Hepatocyte (in vitro differentiated cells): ENCODE data around the gene NDUFB10.

Source experiments
- EZH2 ChIP-seq: fragments of 200-600 bp; sonication (generic); IDR thresholded peaks from 2 replicates; pipeline ENCODE4 v1.6.1; 2016; ENCODE audit warnings: antibody characterized with exemption, mild to moderate bottlenecking, borderline replicate concordance
- TF ChIP-seq, protein P1 (sequence below): fragments of 200-600 bp; sonication (generic); IDR thresholded peaks from 2 replicates; pipeline ENCODE4 v1.5.1; 2016; ENCODE audit warnings: antibody characterized with exemption, mild to moderate bottlenecking; ENCODE audit not compliant: poor library complexity

GRCh38 chr16:1998852-1999801 is 39.8 kb downstream of the NDUFB10 start:
- TF ChIP-seq, protein P1, sequence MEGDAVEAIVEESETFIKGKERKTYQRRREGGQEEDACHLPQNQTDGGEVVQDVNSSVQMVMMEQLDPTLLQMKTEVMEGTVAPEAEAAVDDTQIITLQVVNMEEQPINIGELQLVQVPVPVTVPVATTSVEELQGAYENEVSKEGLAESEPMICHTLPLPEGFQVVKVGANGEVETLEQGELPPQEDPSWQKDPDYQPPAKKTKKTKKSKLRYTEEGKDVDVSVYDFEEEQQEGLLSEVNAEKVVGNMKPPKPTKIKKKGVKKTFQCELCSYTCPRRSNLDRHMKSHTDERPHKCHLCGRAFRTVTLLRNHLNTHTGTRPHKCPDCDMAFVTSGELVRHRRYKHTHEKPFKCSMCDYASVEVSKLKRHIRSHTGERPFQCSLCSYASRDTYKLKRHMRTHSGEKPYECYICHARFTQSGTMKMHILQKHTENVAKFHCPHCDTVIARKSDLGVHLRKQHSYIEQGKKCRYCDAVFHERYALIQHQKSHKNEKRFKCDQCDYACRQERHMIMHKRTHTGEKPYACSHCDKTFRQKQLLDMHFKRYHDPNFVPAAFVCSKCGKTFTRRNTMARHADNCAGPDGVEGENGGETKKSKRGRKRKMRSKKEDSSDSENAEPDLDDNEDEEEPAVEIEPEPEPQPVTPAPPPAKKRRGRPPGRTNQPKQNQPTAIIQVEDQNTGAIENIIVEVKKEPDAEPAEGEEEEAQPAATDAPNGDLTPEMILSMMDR: no peak
- TF ChIP-seq EZH2: no peak
